Inflammatory macrophage treated with lipopolysaccharide for 4 hours (primary cell): ENCODE data around the gene LDLRAD4.
"Not testable (repeated sequence)": the region's sequence is repeated elsewhere in the genome, so short reads cannot be mapped to it uniquely, and the experiment has no call there.

Experiments used
- DNase-seq: peaks from one replicate; pipeline ENCODE4 v3.0.0-alpha.2; 2020

LDLRAD4 gene

DNA sequence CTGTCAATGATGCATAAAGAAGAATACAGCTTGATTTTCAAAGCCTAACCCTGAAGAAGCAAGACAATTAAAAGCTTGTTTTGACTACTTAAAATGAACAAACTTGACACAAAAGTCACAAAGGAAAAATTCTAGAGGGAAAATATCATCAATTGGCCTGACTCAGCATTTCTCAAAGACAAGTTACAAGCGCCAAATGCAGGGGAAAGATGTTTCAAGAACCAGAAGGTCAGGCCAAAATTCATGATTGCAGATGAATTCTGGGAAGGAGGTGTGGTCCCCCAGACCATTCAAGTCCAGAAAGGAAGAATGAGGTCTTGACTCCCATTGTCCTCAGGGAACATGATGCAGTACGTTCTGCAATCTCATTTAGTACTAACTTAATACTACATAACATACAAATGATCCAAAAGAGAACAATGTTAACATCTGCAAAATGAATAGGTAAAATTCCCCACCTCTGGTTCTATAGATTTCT is 443.3 kb downstream of the LDLRAD4 start:
- no peak for DNase-seq

DNA sequence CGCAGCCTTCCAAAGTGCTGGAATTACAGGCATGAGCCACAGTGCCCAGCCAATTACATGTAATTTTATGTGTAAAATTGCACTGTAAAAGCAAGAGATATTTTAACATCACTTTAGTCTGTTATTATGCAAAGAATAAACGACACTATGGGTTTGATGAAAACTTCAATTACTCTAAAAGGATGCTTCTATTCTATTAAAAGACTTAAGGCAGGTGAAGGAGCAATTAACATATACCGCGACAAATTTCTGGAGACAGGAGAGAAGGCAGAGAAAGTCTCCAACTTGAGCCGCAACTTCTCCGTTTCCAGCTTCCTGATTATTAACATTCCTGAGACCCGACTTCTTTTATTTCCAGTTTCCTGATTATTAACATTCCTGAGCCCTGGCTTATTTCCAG is 454.1 kb downstream of the LDLRAD4 start:
- DNase-seq: no peak

DNA sequence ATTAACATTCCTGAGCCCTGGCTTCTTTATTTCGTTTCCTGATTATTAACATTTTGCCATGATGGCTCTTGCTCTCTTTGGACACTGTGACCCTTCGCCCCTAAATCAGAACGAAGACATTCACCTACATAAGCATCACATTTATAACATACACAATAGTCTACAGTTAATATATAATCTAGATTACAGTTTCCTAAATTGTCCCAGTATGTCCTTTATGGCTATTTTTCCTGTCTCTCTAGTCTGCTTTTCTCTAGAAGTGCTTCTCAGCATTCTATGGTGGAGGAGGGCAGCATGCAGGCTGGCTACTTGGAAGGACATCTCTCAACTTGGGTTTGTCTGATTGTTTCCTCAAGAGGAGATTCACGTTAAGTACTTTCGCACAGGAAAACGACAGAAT is 457.9 kb downstream of the LDLRAD4 start:
- DNase-seq: no peak

DNA sequence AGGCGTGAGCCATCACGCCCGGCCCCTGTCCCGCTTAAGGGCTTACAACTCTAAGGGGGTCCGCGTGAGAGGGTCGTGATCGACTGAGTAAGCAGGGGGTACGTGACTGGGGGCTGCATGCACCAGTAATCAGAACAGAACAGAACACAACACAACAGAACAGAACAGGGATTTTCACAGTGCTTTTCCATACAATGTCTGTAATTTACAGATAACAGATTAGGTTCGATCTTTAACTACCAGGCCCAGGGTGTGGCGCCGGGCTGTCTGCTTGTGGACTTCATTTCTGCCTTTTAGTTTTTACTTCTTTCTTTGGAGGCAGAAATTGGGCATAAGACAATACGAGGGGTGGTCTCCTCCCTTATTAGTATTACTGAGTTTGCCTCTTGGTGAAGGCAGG is 458.8 kb downstream of the LDLRAD4 start:
- not testable (repeated sequence) for DNase-seq

DNA sequence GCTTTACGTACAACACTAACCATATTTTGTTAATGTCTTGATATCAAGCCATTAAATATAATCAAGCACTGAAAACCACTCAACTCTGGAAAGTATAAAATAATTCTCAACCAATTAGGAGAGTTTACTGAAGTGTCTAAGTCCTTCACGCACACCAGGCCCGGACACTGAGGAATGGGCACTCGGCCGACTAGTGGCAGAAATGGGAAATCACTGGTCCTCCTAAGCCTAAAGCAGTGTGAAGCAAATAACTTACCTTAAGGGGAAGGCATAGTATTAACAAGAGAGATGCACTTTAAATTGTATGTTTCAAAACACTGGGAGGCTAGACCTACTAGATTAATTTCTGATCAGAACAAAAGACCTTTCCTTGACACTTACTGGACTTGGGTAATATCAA is 462.1 kb downstream of the LDLRAD4 start:
- DNase-seq: no peak

DNA sequence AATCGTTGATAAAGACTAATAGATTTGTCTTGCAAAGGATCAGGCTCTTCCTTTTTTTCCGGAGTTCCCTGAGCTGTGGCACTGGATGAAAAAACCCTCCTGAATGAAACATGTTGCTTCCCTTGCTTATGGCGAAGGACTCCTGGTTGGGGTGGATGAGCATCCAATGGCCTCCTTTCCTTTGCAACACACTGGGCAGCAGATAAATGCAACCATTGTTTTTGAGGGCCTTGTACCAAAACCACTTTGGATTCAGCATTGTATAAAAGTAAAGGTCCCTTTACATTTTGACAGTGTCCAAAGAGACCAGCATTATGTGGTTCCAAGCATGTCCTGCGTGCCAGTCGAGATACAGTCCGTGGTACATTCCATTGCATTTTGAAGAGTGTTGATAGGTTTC is 463.1 kb downstream of the LDLRAD4 start:
- no peak for DNase-seq

DNA sequence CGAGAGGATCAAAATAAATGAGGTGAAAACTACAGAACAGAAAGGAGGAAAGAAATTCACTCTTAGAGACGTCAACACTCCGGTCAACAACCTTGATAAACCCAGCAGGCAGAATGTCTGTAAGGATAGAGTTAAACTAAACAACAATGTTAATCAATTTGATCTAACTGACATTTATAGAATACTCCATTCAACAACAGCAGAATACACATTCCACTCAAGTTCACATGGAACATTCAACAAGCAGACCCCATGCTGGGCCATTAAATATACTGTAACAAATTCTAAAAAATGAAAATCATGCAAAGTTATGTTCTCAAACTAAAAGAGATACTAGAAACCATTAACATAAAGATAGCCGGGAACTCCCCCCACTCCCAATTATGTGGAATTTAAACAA is 466.0 kb downstream of the LDLRAD4 start:
- no peak for DNase-seq

DNA sequence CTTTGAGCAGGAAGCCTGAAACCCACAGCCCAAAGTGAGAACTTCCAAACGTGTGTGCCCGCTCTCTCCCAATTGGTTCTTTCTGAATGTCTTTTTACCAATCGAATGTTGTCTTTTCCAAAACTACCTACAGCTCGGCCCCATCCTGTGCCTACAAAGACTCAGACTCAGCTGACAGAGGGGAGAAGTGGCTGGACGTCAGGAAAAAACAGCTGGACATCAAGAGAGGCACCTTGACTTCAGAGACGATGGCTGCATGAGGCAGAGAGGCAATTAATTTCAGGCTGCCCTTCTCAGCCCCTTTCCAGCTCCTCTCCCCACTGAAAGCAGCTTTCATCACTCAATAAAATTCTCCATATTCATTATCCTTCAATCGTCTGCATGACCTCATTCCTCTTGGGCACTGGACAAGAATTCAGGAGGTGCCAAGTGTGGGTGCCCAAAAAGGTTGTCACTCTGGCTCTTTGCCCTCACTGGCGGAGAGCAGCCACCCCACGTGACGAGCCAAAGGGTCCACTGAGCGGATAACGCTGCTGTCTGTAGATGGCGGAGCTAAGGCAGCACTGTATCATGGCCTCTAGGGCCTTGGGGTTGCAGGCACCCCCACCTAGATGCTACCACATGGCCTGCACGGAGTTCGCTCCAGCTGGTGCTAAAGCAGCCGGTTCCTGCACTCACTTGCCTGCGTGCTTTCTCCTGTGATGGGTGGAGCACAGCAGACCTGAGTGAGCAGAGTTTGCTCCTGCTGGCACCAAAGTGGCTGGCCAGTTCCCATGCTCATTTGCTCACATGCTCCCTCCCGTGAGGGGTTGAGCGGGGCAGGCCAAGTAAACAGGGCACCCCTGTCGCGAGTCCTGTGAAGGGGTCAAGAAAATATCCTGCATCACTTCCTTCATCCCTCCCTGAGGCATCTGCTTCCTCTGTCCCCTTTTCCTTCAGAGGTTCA is 469.9 kb downstream of the LDLRAD4 start:
- DNase-seq: no peak

DNA sequence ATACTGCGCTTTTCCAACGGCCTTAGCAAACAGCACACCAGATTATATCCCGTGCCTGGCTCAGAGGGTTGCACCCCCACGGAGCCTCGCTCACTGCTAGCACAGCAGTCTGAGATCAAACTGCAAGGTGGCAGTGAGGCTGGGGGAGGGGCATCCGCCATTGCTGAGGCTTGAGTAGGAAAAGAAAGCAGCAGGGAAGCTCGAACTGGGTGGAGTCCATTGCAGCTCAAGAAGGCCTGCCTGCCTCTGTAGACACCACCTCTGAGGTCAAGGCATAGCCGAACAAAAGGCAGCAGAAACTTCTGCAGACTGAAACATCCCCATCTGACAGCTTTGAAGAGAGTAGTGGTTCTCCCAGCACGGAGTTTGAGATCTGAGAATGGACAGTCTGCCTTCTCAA is 471.5 kb downstream of the LDLRAD4 start:
- DNase-seq: not testable (repeated sequence)

DNA sequence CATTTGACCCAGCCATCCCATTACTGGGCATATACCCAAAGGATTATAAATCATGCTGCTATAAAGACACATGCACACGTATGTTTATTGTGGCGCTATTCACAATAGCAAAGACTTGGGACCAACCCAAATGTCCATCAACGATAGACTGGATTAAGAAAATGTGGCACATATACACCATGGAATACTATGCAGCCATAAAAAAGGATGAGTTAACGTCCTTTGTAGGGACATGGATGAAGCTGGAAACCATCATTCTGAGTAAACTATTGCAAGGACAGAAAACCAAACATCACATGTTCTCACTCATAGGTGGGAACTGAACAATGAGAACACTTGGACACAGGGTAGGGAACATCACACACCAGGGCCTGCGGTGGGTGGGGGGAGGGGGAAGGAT is 476.8 kb downstream of the LDLRAD4 start:
- DNase-seq: not testable (repeated sequence)

DNA sequence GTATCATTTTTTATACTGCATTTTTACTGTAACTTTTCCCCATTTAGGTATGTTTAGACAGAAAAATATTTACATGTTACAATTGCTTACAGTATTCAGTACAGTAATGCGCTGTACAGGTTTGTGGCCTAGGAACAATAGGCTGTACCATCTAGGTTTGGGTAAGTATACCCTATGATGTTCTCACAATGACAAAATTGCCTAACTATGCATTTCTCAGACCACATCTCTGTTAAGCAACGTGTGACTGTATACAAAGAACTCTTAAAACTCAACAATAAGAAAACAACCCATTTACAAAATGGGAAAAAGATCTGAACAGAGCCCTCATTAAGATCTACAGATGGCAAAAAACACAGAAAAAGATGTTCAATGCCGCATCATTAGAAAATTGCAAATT is 478.4 kb downstream of the LDLRAD4 start:
- no peak for DNase-seq

DNA sequence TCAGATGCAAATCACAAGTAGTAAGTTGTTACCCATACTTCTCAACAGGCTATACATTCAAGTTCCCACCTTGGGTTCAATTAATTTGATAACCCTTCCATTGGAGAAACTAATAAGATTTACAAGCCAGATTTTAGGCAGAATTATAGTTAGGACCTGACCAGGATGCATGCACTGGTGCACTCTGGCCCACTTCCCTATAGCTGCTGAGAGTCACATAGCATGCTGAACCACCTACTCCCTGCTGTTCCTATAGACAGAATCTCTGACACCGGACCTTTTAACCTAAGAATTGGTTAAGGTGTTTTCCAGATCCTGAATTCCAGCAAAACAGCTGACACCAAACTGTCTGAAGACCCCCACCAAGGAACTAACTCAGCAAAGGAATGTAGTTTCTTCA is 481.6 kb downstream of the LDLRAD4 start:
- no peak for DNase-seq
